ENCODE results near the gene KCNIP1. TPM values are rescaled to one million over a fixed set of nuclear protein-coding genes. Genes with fewer than 3 reads are reported as not detected.

Gene KCNIP1
- total and polyA plus RNA-seq, 10 of the 15 experiments (the other 5 are each of a cell fraction or from before 2014, with no cell fraction given), result not detected

GRCh38 chr5:170562875-170563228 lies 59.0 kb downstream of the KCNIP1 start (continued):
- TF ChIP-seq FOXK2 (IDR thresholded peaks at IDR 0.05), result no peak
- TF ChIP-seq MYB (IDR thresholded peaks at IDR 0.05; ENCODE audit: borderline replicate concordance, low read depth, low read length), result no peak
- TF ChIP-seq MTA2 (IDR thresholded peaks at IDR 0.05; ENCODE audit: low read depth), result no peak
- no peak for TF ChIP-seq RBBP5 (conservative IDR thresholded peaks at IDR 0.05)
- no peak for TF ChIP-seq WRNIP1 (IDR thresholded peaks at IDR 0.05; ENCODE audit: borderline replicate concordance, low read depth, low read length)

- Histone ChIP-seq H3K36me3 (ENCODE audit: control insufficient read depth in 2 of 2, insufficient read depth in 2 of 2, low read length in 1 of 2) (no peaks in the 10 kb centered on the region), H2AFZ (ENCODE audit: control insufficient read depth, low read depth, low read length) (no peak overlapping the region), H3K4me3 (no peak overlapping the region), H4K20me1 (ENCODE audit: control insufficient read depth, insufficient read depth) (no peaks in the 10 kb centered on the region), H3K4me1 (ENCODE audit: control insufficient read depth, insufficient read depth, low read length) (no peaks in the 10 kb centered on the region), H3K79me2 (ENCODE audit: control insufficient read depth, insufficient read depth, low read length) (no peaks in the 10 kb centered on the region), H3K9me3 (replicated peaks; ENCODE audit: control insufficient read depth, insufficient read depth, low read length) (no peaks in the 10 kb centered on the region), H3K27ac (ENCODE audit: control insufficient read depth, insufficient read depth) (no peak overlapping the region), H3K9ac (ENCODE audit: control insufficient read depth, insufficient read depth, low read length) (no peak overlapping the region), H3K27me3 (replicated peaks in 1 of 2; ENCODE audit: control insufficient read depth in 2 of 2, insufficient read depth in 2 of 2, low read length in 1 of 2) (peaks cover 0 to 5% of the 10 kb centered on the region in 2 experiments; a peak in 3 of 4 replicates), H3K4me2 (ENCODE audit: control insufficient read depth, insufficient read depth) (no peak overlapping the region)
- BruUV-seq (replicated peaks), result no TSS peak
- RAD21 ChIA-PET (ENCODE audit: unreplicated experiment), result no interaction called here
- POLR2A ChIA-PET, result no interaction called here
- intact Hi-C loops (cut with micrococcal nuclease; ENCODE audit: unreplicated experiment), result no loop called here
- DNase-seq (ENCODE audit: low read depth, low spot score) (no peak), FAIRE-seq (no peak), ATAC-seq (no peak)
- 25% methylated on average over 12 of the region's 12 CpGs for WGBS (ENCODE audit: insufficient coverage, insufficient replicate concordance, low lambda C conversion rate, missing lambda C conversion rate)
- CTCF ChIA-PET, result no interaction called here
- TF ChIP-seq TCF12 (IDR thresholded peaks at IDR 0.05; ENCODE audit: low read depth, low read length) (no peak), RBBP5 (conservative IDR thresholded peaks at IDR 0.05) (no peak), PAX5 (IDR thresholded peaks at IDR 0.05; ENCODE audit: borderline replicate concordance, low read depth, low read length) (no peak), TCF7 (IDR thresholded peaks at IDR 0.05; ENCODE audit: borderline replicate concordance) (no peak), KDM1A (IDR thresholded peaks at IDR 0.05; ENCODE audit: borderline replicate concordance) (no peak), SMARCA5 (IDR thresholded peaks at IDR 0.05) (no peak), BCL3 (IDR thresholded peaks at IDR 0.05; ENCODE audit: borderline replicate concordance, insufficient read depth, low read depth, low read length, poor library complexity, severe bottlenecking) (no peak), RCOR1 (conservative IDR thresholded peaks at IDR 0.05; ENCODE audit: low read depth, low read length) (no peak)
- SMC1A ChIA-PET (ENCODE audit: uncharacterized antibody, unreplicated experiment), result interaction anchor here (0.9 kb wide), 1 partner anchor 34 kb away, joined by 3 read pairs; no protein-coding TSS in a partner anchor
- in situ Hi-C loops (cut with MboI), result no loop called here
These were observed 60.2 kb downstream of the KCNIP1 start for GRCh38 chr5:170563824-170564567.

Data from GM12878 (cell line).